Activated naive CD8-positive, alpha-beta T cell treated with anti-CD3 and anti-CD28 coated beads for 36 hours (primary cell): ENCODE data around the gene ENO2. TPM values are rescaled to one million over a fixed set of nuclear protein-coding genes. Genes with fewer than 3 reads are reported as not detected.

Experiments
- DNase-seq: peaks from one replicate; pipeline ENCODE4 v3.0.0; 2021
- H3K27ac Mint-ChIP-seq: one replicate; pipeline ENCODE4 v1.8.0; 2022; ENCODE audit warnings: mild to moderate bottlenecking, moderate library complexity, mixed read lengths
- H3K27me3 Mint-ChIP-seq: one replicate; pipeline ENCODE4 v1.8.0; 2022; ENCODE audit warnings: mild to moderate bottlenecking, mixed read lengths
- H3K36me3 Mint-ChIP-seq: one replicate; pipeline ENCODE4 v1.8.0; 2021; ENCODE audit warnings: mild to moderate bottlenecking, mixed read lengths
- H3K4me1 Mint-ChIP-seq: one replicate; pipeline ENCODE4 v1.8.0; 2021; ENCODE audit warnings: mixed read lengths
- H3K4me3 Mint-ChIP-seq: one replicate; pipeline ENCODE4 v1.8.0; 2022; ENCODE audit warnings: mild to moderate bottlenecking, moderate library complexity, mixed read lengths
- H3K9me3 Mint-ChIP-seq: one replicate; pipeline ENCODE4 v1.8.0; 2022; ENCODE audit warnings: mixed read lengths
- total RNA-seq, 2 experiments: library from RNA; stranded (reverse); gene quantifications; one replicate each; pipeline ENCODE4 v1.2.3, GENCODE V29; 2021

The ENO2 gene
- total RNA-seq, 2 experiments from 2014 or later, result 140 to 141 TPM

DNA sequence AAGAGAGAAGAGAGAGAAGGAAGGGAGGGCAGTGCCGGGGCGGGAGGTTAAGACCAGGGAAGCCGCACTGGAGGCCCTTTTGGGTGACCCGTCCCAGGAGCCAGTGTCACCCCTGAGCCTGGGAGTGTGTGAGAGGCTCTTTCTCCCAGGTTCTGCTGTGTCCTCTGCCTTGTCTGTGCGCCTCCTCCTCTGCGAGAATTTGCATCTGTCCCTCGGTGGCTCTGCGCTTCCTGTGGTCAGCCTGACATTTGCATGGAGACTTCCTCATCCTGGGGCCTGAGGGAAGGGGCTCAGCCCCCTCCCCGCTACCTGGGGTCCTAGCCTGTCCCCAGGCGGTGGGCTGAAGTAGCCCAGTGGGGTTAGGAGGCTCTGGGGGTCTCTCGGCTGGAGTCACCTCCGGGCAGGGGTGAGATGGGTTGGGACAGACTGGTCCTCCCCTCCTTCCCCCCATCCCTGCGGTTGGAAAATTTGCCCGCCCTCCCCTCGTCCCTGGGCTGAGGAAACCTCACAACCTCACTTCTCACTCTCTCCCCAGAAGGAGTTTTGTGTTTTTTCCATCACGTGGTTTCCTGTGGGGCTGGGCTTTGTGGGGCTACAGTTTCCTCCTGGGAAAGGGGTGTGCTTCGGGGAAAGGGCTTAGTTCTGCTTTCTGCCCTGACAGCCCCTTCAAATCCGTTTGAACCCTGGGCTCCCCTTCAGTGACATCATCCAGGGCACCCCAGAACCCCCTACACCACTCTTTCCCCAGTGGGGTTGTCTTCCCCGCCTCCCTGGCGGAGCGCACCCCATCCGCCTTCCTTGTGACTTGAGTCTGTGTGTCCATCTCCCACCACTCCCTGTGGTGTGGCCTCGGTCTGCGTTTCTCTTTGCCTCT lies 39.3 kb downstream of the ENO2 start:
- Mint-ChIP-seq H3K27me3 (peaks cover 4% of the 10 kb centered on the region), H3K4me1 (peaks cover 69% of the 10 kb centered on the region), H3K4me3 (peak overlapping the region; percentile 100), H3K9me3 (no peaks in the 10 kb centered on the region), H3K27ac (peak overlapping the region; percentile 93), H3K36me3 (peaks cover 72% of the 10 kb centered on the region)
- peak; percentile 88 for DNase-seq

GRCh38 chr12:6954316-6955107 lies 40.1 kb downstream of the ENO2 start:
- DNase-seq, result no peak
- Mint-ChIP-seq H3K27me3 (peaks cover 4% of the 10 kb centered on the region), H3K36me3 (peaks cover 80% of the 10 kb centered on the region)

DNA sequence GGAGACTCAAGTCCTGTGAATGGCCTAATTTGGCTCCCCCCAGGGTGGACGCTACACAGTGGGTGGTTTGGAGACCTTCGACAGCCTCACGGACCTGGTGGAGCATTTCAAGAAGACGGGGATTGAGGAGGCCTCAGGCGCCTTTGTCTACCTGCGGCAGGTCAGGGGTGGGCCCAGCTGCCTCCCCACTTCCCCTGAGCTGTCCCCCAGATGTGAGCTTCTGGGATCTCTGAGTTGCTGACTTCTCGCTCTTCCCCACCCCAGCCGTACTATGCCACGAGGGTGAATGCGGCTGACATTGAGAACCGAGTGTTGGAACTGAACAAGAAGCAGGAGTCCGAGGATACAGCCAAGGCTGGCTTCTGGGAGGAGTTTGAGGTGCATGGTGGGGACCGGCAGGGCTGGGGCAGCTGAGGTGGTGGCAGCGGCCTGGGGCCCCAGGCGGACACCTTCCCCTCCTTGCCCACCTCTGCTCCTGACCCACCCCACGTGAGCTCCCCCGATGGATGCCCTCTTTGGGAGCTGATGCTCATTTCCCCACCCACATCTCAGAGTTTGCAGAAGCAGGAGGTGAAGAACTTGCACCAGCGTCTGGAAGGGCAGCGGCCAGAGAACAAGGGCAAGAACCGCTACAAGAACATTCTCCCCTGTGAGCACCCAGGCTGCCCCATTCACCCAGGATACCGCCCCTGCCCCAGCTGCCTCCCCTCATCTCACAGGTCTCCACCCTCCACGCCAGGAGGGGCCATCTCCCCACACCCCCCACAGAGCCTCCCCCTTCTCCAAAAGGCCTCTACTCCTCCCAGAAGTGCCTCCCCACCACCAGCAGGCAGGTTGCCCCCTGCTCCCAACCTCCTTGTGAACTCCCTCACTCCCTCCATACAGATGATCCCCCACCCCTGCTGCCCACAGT lies 41.0 kb downstream of the ENO2 start:
- peaks cover 87% of the 10 kb centered on the region for H3K36me3 Mint-ChIP-seq
- no peaks in the 10 kb centered on the region for H3K9me3 Mint-ChIP-seq
- DNase-seq, result no peak
- peak overlapping the region; percentile 93 for H3K27ac Mint-ChIP-seq
- H3K4me3 Mint-ChIP-seq, result peak overlapping the region; percentile 100
- H3K27me3 Mint-ChIP-seq, result peaks cover 4% of the 10 kb centered on the region
- H3K4me1 Mint-ChIP-seq, result peaks cover 63% of the 10 kb centered on the region

More at GRCh38 chr12:6954316-6955107, 40.1 kb downstream of the ENO2 start:
- Mint-ChIP-seq H3K4me1 (peaks cover 68% of the 10 kb centered on the region), H3K4me3 (peak overlapping the region; percentile 100), H3K9me3 (no peaks in the 10 kb centered on the region), H3K27ac (peak overlapping the region; percentile 93)

DNA sequence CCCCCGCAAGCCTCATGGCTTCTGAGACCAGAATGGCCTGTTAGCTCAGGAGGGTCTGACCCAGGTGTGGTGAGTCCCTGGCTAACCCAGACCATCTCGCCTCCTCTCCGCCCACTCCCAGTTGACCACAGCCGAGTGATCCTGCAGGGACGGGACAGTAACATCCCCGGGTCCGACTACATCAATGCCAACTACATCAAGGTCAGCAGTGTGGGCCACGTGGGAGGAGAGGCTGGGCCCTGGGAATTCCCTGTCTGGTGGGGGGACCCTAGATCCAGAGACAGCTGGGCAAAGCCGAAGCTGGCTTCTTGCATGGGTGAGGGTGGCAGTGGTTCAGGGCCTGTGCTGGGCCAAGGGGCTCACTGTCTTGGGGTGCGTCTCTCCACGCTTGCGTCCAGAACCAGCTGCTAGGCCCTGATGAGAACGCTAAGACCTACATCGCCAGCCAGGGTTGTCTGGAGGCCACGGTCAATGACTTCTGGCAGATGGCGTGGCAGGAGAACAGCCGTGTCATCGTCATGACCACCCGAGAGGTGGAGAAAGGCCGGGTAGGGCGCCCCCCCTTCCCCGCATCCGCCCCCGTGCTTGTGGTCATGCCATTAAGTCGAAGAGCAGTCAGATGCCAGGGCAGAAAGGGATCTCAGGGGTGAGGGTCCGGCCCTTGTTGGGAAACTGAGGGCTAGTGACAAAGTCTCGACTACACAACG lies 41.8 kb downstream of the ENO2 start:
- H3K36me3 Mint-ChIP-seq, result peaks cover 95% of the 10 kb centered on the region
- H3K27ac Mint-ChIP-seq, result peak overlapping the region; percentile 93
- H3K4me3 Mint-ChIP-seq, result peak overlapping the region; percentile 100
- DNase-seq, result no peak
- peaks cover 4% of the 10 kb centered on the region for H3K27me3 Mint-ChIP-seq
- H3K4me1 Mint-ChIP-seq, result peaks cover 66% of the 10 kb centered on the region
- no peaks in the 10 kb centered on the region for H3K9me3 Mint-ChIP-seq

DNA sequence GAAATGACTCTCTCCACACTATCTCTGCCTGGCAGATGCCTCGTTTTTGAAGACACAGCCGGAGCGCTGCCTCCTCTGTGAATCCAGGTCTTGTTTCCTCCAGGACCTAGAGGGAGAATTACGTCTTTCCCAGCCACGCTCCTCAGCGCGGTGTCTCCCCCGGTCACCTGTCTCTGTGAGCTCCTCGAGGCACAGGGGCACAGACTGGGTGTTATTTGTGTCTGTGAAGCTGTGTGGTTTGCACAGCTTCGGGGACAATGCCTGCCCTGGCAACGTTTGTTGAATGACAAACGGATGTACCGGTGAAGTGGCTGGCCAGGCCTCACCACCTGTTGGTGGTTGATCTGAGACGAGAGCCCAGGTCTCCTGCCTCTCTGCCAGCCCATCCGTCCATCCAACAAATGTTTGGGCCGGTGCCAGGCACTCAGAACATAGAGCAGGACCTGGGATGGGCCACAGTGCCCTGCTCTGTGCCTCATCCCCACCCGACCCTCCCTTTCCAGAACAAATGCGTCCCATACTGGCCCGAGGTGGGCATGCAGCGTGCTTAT lies 42.8 kb downstream of the ENO2 start:
- no peak for DNase-seq
- Mint-ChIP-seq H3K4me1 (peaks cover 77% of the 10 kb centered on the region), H3K36me3 (peaks cover 95% of the 10 kb centered on the region), H3K4me3 (peak overlapping the region; percentile 100), H3K9me3 (no peaks in the 10 kb centered on the region), H3K27me3 (peaks cover 4% of the 10 kb centered on the region), H3K27ac (peak overlapping the region; percentile 93)

GRCh38 chr12:6957741-6958608 lies 43.6 kb downstream of the ENO2 start:
- no peaks in the 10 kb centered on the region for H3K9me3 Mint-ChIP-seq
- no peak for DNase-seq
- H3K4me1 Mint-ChIP-seq, result peaks cover 79% of the 10 kb centered on the region
- peak overlapping the region; percentile 93 for H3K27ac Mint-ChIP-seq
- peak overlapping the region; percentile 100 for H3K4me3 Mint-ChIP-seq
- H3K36me3 Mint-ChIP-seq, result peaks cover 88% of the 10 kb centered on the region
- peaks cover 4% of the 10 kb centered on the region for H3K27me3 Mint-ChIP-seq

DNA sequence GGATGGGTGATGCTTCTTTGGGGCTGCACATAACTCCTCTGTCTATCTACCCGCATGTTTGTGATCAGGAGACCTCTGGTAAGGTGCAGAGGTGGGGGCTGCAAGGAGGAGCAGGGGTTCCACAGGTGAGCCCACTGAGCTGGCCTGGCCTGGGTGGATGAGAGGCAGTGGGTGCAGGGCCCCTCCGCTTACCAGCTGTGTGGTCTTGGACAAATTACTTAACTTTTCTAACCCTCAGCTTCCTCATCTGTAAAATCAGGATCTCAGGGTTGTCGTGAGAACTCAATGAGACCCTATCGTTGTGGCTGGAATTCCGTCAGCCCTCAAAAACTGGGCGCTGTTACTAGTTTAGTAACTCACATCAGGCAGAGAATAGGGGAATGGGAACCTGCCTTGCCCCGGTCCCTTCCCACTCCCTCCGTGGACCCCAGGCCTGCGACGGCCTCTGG lies 44.3 kb downstream of the ENO2 start:
- H3K27me3 Mint-ChIP-seq, result peaks cover 2% of the 10 kb centered on the region
- H3K27ac Mint-ChIP-seq, result peak overlapping the region; percentile 93
- peaks cover 74% of the 10 kb centered on the region for H3K4me1 Mint-ChIP-seq
- DNase-seq, result no peak
- peaks cover 81% of the 10 kb centered on the region for H3K36me3 Mint-ChIP-seq
- H3K4me3 Mint-ChIP-seq, result peak overlapping the region; percentile 100
- no peaks in the 10 kb centered on the region for H3K9me3 Mint-ChIP-seq

GRCh38 chr12:6959058-6959804 lies 44.9 kb downstream of the ENO2 start:
- Mint-ChIP-seq H3K27me3 (no peaks in the 10 kb centered on the region), H3K4me3 (peak overlapping the region; percentile 100), H3K9me3 (no peaks in the 10 kb centered on the region), H3K36me3 (peaks cover 75% of the 10 kb centered on the region), H3K4me1 (peaks cover 71% of the 10 kb centered on the region), H3K27ac (peak overlapping the region; percentile 93)
- DNase-seq, result peak; percentile 71

GRCh38 chr12:6959805-6960592 lies 45.6 kb downstream of the ENO2 start:
- no peak for DNase-seq
- Mint-ChIP-seq H3K27me3 (no peaks in the 10 kb centered on the region), H3K36me3 (peaks cover 68% of the 10 kb centered on the region), H3K4me3 (peak overlapping the region; percentile 100), H3K9me3 (no peaks in the 10 kb centered on the region), H3K4me1 (peaks cover 74% of the 10 kb centered on the region), H3K27ac (peak overlapping the region; percentile 93)

DNA sequence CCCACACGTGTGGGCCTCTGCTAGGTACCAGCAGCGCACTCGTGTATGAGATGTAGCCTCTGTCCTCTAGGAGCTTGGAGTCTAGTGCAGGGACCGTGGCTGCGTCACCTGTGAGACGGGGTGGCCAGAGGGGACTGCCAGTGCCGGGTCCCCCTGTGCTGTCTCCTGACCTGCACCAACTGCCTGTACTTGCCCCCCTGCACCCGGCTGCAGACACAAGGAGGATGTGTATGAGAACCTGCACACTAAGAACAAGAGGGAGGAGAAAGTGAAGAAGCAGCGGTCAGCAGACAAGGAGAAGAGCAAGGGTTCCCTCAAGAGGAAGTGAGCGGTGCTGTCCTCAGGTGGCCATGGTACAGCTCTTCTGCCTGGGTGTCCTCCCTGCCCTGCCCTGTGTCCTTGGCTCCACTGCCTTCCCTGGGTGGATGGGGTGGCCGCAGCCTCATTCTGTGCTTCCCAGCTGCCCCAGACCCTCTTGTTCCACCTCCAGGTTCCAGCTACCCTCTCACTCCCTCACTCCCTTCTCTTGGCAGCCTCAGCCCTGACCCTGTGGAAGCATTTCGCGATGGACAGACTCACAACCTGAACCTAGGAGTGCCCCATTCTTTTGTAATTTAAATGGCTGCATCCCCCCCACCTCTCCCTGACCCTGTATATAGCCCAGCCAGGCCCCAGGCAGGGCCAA lies 46.4 kb downstream of the ENO2 start:
- H3K4me1 Mint-ChIP-seq, result peaks cover 75% of the 10 kb centered on the region
- H3K27ac Mint-ChIP-seq, result peak overlapping the region; percentile 93
- peaks cover 68% of the 10 kb centered on the region for H3K36me3 Mint-ChIP-seq
- no peak for DNase-seq
- H3K4me3 Mint-ChIP-seq, result peak overlapping the region; percentile 100
- H3K27me3 Mint-ChIP-seq, result no peaks in the 10 kb centered on the region
- no peaks in the 10 kb centered on the region for H3K9me3 Mint-ChIP-seq

DNA sequence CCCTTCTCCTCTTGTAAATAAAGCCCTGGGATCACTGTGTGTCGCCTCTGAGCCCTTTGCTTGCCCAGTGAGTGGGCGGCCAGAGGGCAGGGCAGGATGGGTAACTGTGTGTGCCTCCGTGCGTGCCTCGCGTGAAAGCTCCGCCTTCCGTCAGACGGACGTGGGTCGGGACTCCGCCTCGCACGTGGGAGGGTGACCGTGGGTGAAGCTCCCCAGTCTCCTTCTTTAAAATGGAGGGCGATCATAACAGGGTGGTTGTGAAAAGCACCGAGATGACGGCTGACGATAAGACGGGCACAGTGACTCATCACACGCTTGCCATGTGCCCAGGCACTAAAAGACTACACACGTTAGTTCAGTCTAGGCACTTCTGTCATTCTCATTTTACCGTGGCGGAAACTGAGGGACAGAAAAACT lies 46.9 kb downstream of the ENO2 start:
- DNase-seq, result peak; percentile 91
- Mint-ChIP-seq H3K27me3 (no peaks in the 10 kb centered on the region), H3K27ac (peak overlapping the region; percentile 93), H3K4me3 (peak overlapping the region; percentile 100), H3K4me1 (peaks cover 74% of the 10 kb centered on the region), H3K36me3 (peaks cover 67% of the 10 kb centered on the region), H3K9me3 (no peaks in the 10 kb centered on the region)
